ENCODE data around the gene SH3PXD2A. TPM values are rescaled to one million over a fixed set of nuclear protein-coding genes. Genes with fewer than 3 reads are reported as not detected.

SH3PXD2A gene
- total RNA-seq, 1 donor from 2014 or later: 17.3 TPM

DNA sequence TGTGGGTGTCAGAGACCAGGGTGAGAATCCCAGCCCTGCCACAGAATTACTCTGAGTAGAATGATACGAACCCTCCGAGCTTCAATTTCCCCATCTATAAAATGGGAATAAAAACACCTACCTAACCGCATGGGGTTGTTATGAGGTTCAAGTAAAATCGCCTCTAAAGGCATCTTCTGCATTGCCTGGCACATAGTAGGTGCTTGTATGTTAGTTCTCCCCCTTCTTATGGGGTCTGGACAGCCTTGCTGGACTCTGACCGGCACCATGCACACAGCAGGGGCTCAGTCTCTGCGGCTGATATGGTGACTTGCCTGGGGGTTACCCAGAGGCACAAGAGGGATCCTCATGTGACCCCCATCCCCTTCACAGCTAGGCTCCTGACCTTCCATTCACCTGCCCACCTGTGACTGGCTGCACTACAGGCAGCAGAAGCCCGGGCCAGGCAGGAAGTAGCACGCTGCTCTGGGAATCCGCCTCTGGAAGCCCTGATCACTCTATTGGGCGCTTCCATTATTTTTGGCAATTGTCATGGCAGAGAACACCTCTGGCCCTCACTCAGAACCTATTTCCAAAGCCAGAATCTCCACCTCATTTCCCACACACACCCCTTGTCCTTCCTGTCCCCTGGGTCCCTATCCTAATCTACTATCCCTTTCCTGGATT, 6.0 kb downstream of the SH3PXD2A start:
- Histone ChIP-seq H3K4me2 (ENCODE audit: low read length) (peak overlapping the region; percentile 85), H3K9me3 (ENCODE audit: insufficient read depth, low read depth, low read length) (no peaks in the 10 kb centered on the region), H3K4me1 (ENCODE audit: insufficient read depth, low read length) (peaks cover 36% of the 10 kb centered on the region), H3K79me2 (ENCODE audit: insufficient read depth, low read length) (peaks cover 8% of the 10 kb centered on the region), H3K4me3 (ENCODE audit: insufficient read depth, low read depth, low read length) (peak overlapping the region; percentile 31), H3K9ac (ENCODE audit: low read length) (peak overlapping the region; percentile 75), H4K20me1 (ENCODE audit: insufficient read depth, low read length) (peaks cover 15% of the 10 kb centered on the region), H3K27ac (ENCODE audit: low read depth, low read length) (peak overlapping the region; percentile 84), H3K27me3 (ENCODE audit: insufficient read depth, low read length) (no peaks in the 10 kb centered on the region), H3K36me3 (ENCODE audit: insufficient read depth, low read length) (no peaks in the 10 kb centered on the region), H2AFZ (ENCODE audit: low read depth, low read length) (no peak overlapping the region)
- FAIRE-seq (no peak), DNase-seq (ENCODE audit: low read depth) (no peak)
- Mint-ChIP-seq H3K4me1 (ENCODE audit: low read depth, unreplicated experiment) (peaks cover 25% of the 10 kb centered on the region), H3K27me3 (ENCODE audit: low read depth, unreplicated experiment) (no peaks in the 10 kb centered on the region), H3K4me3 (ENCODE audit: unreplicated experiment) (no peak overlapping the region), H3K36me3 (ENCODE audit: low read depth, unreplicated experiment) (peaks cover 2% of the 10 kb centered on the region), H3K9me3 (ENCODE audit: unreplicated experiment) (no peaks in the 10 kb centered on the region), H3K27ac (ENCODE audit: unreplicated experiment) (peak overlapping the region; percentile 88)
- TF ChIP-seq, protein P1, sequence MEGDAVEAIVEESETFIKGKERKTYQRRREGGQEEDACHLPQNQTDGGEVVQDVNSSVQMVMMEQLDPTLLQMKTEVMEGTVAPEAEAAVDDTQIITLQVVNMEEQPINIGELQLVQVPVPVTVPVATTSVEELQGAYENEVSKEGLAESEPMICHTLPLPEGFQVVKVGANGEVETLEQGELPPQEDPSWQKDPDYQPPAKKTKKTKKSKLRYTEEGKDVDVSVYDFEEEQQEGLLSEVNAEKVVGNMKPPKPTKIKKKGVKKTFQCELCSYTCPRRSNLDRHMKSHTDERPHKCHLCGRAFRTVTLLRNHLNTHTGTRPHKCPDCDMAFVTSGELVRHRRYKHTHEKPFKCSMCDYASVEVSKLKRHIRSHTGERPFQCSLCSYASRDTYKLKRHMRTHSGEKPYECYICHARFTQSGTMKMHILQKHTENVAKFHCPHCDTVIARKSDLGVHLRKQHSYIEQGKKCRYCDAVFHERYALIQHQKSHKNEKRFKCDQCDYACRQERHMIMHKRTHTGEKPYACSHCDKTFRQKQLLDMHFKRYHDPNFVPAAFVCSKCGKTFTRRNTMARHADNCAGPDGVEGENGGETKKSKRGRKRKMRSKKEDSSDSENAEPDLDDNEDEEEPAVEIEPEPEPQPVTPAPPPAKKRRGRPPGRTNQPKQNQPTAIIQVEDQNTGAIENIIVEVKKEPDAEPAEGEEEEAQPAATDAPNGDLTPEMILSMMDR (IDR thresholded peaks at IDR 0.05; ENCODE audit: insufficient read depth, low read depth, low read length): no peak
- TF ChIP-seq EZH2 (IDR thresholded peaks at IDR 0.05; ENCODE audit: insufficient read depth, low read length): no peak

DNA sequence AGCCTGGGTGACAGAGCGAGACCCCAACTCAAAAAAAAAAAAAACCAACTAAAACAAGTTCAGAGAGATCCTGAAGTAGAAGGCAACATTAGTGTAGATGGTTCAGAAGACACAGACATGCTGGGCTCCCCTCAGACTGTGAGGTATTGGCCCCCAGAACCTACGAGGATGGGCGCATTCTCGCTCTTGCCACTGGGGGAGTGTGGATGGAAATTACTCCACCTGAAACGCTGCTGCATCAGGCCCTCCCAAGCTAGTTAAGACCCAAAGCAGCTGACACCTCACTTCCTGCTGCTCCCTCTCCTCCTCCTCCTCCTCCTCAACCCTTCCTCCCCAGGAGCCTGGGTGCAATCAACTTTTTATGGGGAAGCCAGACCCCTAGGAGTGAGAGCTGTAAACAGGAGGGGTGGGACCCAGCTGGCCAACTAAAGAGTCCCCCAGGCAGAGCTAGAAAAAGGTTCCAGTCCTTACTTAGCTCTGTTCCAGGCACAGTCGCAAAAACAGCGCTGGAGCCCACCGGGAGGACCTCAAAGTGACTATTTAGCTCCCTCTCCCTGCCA, 7.4 kb downstream of the SH3PXD2A start:
- peaks cover 8% of the 10 kb centered on the region for H4K20me1 ChIP-seq (ENCODE audit: insufficient read depth, low read length)
- FAIRE-seq: no peak
- H3K4me1 Mint-ChIP-seq (ENCODE audit: low read depth, unreplicated experiment): peaks cover 23% of the 10 kb centered on the region

More for the DNA sequence above, 7.4 kb downstream of the SH3PXD2A start:
- Histone ChIP-seq H3K27me3 (ENCODE audit: insufficient read depth, low read length) (no peaks in the 10 kb centered on the region), H3K4me3 (ENCODE audit: insufficient read depth, low read depth, low read length) (no peak overlapping the region), H3K4me2 (ENCODE audit: low read length) (no peak overlapping the region), H3K27ac (ENCODE audit: low read depth, low read length) (no peak overlapping the region), H3K4me1 (ENCODE audit: insufficient read depth, low read length) (peaks cover 39% of the 10 kb centered on the region), H3K79me2 (ENCODE audit: insufficient read depth, low read length) (peaks cover 7% of the 10 kb centered on the region), H3K36me3 (ENCODE audit: insufficient read depth, low read length) (no peaks in the 10 kb centered on the region), H3K9ac (ENCODE audit: low read length) (no peak overlapping the region), H3K9me3 (ENCODE audit: insufficient read depth, low read depth, low read length) (no peaks in the 10 kb centered on the region), H2AFZ (ENCODE audit: low read depth, low read length) (no peak overlapping the region)
- no peak for DNase-seq (ENCODE audit: low read depth)
- H3K4me3 Mint-ChIP-seq (ENCODE audit: unreplicated experiment): no peak overlapping the region
- TF ChIP-seq EZH2 (IDR thresholded peaks at IDR 0.05; ENCODE audit: insufficient read depth, low read length): no peak
- TF ChIP-seq, protein P1 (IDR thresholded peaks at IDR 0.05; ENCODE audit: insufficient read depth, low read depth, low read length): peak; percentile 20
- no peaks in the 10 kb centered on the region for H3K27me3 Mint-ChIP-seq (ENCODE audit: low read depth, unreplicated experiment)
- H3K36me3 Mint-ChIP-seq (ENCODE audit: low read depth, unreplicated experiment): peaks cover 2% of the 10 kb centered on the region
- H3K9me3 Mint-ChIP-seq (ENCODE audit: unreplicated experiment): no peaks in the 10 kb centered on the region
- H3K27ac Mint-ChIP-seq (ENCODE audit: unreplicated experiment): no peak overlapping the region
